KOPT-K1 (cell line): ENCODE results near the gene LRP4.
"Not testable (repeated sequence)": the region's sequence is repeated elsewhere in the genome, so short reads cannot be mapped to it uniquely, and the experiment has no call there.

Source experiments
- H3K27ac ChIP-seq: fragments of 200-600 bp; sonication (generic); 2 replicates; pipeline ENCODE4 v1.5.1; 2016; ENCODE audit warnings: antibody characterized with exemption, mild to moderate bottlenecking, low read depth, low read length; ENCODE audit not compliant: poor library complexity, severe bottlenecking
- H3K36me3 ChIP-seq: fragments of 200-600 bp; sonication (generic); 2 replicates; pipeline ENCODE4 v1.5.1; 2017; ENCODE audit warnings: antibody characterized with exemption, mild to moderate bottlenecking, low read length, moderate library complexity; ENCODE audit not compliant: insufficient read depth
- H3K9me3 ChIP-seq: fragments of 200-600 bp; sonication (generic); 2 replicates; pipeline ENCODE4 v1.5.1; 2017; ENCODE audit warnings: antibody characterized with exemption, low read length, mild to moderate bottlenecking; ENCODE audit not compliant: insufficient read depth, poor library complexity, severe bottlenecking

Gene LRP4, protein sequence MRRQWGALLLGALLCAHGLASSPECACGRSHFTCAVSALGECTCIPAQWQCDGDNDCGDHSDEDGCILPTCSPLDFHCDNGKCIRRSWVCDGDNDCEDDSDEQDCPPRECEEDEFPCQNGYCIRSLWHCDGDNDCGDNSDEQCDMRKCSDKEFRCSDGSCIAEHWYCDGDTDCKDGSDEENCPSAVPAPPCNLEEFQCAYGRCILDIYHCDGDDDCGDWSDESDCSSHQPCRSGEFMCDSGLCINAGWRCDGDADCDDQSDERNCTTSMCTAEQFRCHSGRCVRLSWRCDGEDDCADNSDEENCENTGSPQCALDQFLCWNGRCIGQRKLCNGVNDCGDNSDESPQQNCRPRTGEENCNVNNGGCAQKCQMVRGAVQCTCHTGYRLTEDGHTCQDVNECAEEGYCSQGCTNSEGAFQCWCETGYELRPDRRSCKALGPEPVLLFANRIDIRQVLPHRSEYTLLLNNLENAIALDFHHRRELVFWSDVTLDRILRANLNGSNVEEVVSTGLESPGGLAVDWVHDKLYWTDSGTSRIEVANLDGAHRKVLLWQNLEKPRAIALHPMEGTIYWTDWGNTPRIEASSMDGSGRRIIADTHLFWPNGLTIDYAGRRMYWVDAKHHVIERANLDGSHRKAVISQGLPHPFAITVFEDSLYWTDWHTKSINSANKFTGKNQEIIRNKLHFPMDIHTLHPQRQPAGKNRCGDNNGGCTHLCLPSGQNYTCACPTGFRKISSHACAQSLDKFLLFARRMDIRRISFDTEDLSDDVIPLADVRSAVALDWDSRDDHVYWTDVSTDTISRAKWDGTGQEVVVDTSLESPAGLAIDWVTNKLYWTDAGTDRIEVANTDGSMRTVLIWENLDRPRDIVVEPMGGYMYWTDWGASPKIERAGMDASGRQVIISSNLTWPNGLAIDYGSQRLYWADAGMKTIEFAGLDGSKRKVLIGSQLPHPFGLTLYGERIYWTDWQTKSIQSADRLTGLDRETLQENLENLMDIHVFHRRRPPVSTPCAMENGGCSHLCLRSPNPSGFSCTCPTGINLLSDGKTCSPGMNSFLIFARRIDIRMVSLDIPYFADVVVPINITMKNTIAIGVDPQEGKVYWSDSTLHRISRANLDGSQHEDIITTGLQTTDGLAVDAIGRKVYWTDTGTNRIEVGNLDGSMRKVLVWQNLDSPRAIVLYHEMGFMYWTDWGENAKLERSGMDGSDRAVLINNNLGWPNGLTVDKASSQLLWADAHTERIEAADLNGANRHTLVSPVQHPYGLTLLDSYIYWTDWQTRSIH (N-terminal part only)

DNA sequence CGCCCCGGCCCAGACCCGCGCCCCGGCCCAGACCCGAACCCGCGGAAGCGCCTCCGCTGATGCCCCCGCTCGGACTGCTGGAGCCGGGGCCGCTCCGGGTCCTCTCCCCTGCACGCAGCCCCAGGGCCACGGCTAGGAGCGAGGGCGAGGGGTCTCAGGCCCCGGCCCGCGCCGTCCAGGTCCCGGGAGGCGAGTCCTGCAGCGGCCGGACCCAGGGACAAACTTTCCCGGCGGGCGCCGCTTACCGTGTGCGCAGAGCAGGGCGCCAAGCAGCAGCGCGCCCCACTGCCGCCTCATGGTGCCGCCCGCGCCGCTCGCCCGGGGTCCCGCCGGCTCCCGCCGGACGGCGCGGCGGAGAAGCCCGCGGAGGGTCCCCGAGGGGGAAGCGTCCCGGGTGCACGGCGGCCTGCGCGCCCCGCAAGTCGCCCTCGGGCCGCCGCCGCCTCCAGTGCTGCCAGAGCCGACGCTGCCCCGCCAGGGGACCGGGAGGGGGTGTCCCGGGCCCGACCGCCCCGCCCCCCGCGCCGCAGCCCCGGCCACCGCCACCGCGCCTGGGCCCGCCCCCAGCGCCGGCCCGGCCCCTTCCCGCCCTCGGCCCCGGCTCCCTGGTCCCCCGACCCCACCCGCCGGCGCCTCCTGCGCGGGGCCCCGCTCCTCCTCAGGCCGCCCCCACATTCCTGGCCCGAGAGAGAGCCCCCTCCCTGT lies at the start of gene LRP4:
TSS of gene LRP4 (minus strand) at position 468 of the 705 bp plus-strand sequence. CDS start at position 297, 171 bp downstream.
- Histone ChIP-seq H3K27ac (no peak within 1 kb of the TSS), H3K9me3 (no peaks in the 10 kb centered on the region)

DNA sequence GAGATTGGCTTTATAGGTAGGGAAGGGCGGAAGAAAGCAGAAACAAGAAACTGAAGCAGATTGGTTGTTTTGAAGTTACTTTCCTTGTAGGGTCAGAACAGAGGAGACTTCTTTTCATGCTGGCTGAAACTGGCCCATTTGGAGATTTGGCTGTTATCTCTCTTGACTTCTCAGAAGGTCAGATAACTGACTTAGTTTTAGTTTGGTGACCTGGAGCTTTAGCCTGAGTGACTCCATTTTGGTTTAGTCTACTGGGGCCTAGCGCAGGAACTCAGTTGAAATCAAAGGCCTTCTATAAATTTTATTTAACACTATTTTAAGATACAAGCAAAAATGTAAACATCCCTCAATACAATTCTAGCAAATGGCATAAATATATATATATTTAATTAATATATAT lies 49.6 kb upstream of the LRP4 start:
- Histone ChIP-seq H3K27ac (no peak overlapping the region), H3K36me3 (no peaks in the 10 kb centered on the region), H3K9me3 (no peaks in the 10 kb centered on the region)

More for the DNA sequence above, at the start of gene LRP4:
- no peaks in the 10 kb centered on the region for H3K36me3 ChIP-seq

DNA sequence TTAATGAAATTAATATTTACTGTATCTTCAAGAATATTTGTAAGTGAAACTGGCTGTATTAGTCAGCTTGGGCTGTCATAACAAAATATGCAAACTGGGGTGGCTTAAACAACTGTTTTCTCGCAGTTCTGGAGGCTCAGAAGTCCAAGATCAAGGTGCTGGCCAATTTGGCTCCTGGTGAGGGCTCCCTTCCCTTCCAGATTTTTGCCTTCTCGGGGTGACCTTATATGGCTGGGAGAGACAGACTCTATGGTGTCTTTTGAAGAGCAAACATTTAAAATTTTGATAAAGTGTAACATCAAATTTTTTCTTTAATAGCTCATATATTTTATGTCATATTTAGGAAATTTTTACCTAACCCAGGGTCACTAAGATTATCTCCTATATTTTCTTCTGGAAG lies 48.4 kb upstream of the LRP4 start:
- Histone ChIP-seq H3K27ac (no peak overlapping the region), H3K9me3 (no peaks in the 10 kb centered on the region), H3K36me3 (no peaks in the 10 kb centered on the region)

DNA sequence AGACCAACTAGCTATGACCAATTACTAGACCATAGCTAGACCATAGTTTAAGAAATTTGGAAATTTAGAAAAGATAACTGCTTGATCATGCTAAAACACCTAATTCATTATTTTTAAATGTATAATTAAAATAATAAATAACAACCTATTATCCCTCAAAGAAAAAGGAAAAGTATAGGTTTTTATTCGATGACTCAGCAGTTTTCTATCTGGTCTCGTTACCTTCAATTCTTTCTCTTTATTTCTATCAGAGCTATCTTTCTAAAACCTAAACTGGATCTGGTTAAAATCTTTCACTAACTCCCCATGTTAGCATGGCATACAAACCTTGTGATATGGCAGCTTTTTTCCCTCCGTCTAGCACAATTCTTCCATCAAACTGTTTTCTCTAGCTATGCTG lies 45.5 kb upstream of the LRP4 start:
- peaks cover 7% of the 10 kb centered on the region; the same call in 1 of the 2 replicates for H3K36me3 ChIP-seq
- H3K9me3 ChIP-seq: peaks cover 23% of the 10 kb centered on the region
- no peak overlapping the region for H3K27ac ChIP-seq

DNA sequence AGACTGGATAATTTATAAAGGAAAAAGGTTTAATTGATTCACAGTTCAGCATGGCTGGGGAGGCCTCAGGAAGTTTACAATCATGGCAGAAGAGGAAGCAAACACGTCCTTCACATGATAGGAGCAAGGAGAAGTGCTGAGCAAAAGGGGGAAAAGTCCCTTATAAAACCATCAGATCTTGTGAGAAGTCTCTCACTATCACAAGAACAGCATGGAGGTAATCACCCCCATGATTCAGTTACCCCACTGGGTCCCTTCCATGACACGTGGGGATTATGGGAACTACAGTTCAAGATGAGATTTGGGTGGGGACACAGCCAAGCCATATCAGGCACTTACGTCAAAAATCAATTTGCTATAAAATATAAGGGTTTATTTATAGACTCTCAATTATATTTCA lies 43.5 kb upstream of the LRP4 start:
- Histone ChIP-seq H3K9me3 (peaks cover 27% of the 10 kb centered on the region), H3K36me3 (peaks cover 12% of the 10 kb centered on the region; the same call in 1 of the 2 replicates)
- not testable (repeated sequence) for H3K27ac ChIP-seq

DNA sequence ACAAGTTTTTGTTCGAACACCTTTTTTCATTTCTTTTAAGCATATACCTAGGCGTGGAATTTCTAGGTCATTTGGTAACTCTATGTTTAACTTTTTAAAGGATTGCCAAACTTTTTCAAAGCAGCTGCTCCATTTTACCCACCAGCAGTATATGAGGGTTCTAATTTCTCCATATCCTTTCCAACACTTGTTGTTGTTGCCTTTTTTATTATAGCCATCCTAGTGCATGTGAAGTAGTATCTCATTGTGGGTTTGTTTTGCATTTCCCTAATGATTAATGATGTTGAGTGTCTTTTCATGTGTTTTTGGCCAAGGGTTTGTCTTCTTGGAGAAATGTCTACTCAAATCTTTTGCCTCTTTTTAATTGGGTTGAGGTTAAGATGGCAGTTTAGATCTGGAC lies 42.7 kb upstream of the LRP4 start:
- Histone ChIP-seq H3K9me3 (peaks cover 27% of the 10 kb centered on the region), H3K36me3 (peaks cover 12% of the 10 kb centered on the region; the same call in 1 of the 2 replicates)

DNA sequence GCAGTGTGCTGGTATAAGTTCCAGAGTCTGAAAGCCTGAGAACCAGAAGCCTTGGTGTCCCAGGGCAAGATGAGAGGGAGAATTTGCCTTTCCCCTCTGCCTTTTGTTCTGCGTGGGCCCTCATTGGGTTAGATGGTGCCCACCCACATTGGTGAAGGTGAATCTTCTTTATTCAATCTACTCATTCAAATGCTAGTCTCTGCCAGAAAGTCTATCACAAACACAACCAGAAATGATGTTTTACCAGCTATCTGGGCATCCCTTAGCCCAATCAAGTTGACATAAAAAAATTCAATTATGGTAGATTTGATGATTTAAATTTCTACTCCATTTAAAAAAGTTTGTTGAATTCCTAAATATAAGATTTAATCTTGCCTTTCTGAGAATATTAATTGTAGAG lies 40.4 kb upstream of the LRP4 start:
- peaks cover 18% of the 10 kb centered on the region; the same call in 1 of the 2 replicates for H3K36me3 ChIP-seq
- H3K27ac ChIP-seq: no peak overlapping the region
- peaks cover 27% of the 10 kb centered on the region for H3K9me3 ChIP-seq

More for the DNA sequence above, 42.7 kb upstream of the LRP4 start:
- H3K27ac ChIP-seq: no peak overlapping the region

DNA sequence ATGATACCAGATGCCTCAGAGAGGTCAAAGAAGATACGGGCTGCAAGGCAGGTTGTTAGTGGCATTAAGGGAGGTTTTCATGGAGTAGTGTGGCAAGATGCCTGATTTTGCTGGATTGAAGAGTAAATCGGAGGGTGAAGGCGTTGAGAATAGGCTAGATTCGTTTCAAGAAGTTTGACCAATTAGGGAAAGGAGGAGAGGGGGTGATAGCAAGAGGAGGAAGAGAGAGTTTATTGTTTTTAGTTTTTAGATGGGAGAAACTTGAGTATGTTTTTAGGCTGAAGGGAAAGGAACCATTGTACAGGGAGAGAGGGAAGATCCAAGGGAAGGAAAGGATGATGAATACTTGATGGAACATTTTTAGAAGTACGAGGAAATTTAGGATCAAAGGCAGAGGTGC lies 34.7 kb upstream of the LRP4 start:
- Histone ChIP-seq H3K9me3 (no peaks in the 10 kb centered on the region), H3K36me3 (peaks cover 6% of the 10 kb centered on the region; the same call in 1 of the 2 replicates), H3K27ac (no peak overlapping the region)

DNA sequence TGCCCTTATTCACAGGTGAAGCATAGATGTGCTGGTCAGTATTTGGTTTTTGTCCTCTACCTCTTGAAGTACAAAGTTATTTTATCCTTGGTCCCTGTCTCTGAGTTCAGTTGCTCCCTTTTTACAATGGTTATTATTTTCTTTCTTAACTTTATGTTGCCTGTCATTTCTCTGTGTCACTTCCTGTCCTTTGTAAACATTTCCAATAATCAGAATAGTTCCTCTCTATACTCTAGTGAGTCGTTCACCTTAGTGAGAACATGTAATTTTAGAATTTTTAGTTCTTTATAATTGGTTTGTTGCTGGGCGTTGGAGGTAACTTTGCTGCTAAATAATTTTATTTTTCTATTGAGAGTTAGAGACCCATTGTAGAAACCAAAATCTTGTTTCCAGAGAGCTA lies 34.2 kb upstream of the LRP4 start:
- no peaks in the 10 kb centered on the region for H3K9me3 ChIP-seq
- no peak overlapping the region for H3K27ac ChIP-seq
- H3K36me3 ChIP-seq: peaks cover 6% of the 10 kb centered on the region; the same call in 1 of the 2 replicates

DNA sequence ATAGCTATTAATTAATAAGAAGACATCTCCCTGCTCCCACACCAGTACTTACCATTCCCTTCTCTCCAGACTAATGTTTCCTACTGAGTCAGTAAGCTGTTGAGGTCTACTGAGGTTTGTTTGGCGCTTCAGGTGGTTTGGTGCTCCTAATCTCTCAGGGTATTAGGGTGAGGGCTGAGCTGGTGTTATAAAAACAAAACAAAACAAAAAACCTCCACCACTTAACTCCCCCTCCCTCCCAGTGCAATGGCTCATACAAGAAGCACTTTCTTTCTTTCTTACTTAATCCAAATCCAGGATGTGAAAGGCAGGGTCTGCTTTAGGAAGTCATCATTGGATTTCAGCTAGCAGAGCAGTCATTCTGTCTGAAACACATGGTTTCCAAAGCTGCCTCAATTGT lies 33.5 kb upstream of the LRP4 start:
- Histone ChIP-seq H3K36me3 (peaks cover 6% of the 10 kb centered on the region; the same call in 1 of the 2 replicates), H3K27ac (no peak overlapping the region), H3K9me3 (no peaks in the 10 kb centered on the region)

DNA sequence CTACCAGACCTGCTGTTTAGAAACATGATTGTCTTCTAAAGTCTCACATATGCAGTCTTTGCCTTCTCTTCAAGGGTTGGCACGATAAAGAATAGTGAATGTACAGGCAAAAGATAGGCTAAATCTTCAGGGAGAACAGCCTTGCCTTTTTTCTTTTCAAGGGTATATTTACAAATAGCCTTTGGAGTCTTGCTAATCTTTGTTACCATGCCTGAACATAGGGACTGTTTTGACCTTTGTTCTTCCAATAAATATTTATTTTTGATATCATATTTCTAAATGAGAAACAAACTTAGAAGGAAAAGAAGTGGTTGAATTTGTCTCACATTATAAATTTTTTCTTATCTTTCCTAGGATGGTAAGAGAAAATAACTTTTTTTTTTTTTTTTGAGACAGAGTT lies 30.9 kb upstream of the LRP4 start:
- H3K9me3 ChIP-seq: no peaks in the 10 kb centered on the region
- no peaks in the 10 kb centered on the region for H3K36me3 ChIP-seq
- H3K27ac ChIP-seq: no peak overlapping the region

DNA sequence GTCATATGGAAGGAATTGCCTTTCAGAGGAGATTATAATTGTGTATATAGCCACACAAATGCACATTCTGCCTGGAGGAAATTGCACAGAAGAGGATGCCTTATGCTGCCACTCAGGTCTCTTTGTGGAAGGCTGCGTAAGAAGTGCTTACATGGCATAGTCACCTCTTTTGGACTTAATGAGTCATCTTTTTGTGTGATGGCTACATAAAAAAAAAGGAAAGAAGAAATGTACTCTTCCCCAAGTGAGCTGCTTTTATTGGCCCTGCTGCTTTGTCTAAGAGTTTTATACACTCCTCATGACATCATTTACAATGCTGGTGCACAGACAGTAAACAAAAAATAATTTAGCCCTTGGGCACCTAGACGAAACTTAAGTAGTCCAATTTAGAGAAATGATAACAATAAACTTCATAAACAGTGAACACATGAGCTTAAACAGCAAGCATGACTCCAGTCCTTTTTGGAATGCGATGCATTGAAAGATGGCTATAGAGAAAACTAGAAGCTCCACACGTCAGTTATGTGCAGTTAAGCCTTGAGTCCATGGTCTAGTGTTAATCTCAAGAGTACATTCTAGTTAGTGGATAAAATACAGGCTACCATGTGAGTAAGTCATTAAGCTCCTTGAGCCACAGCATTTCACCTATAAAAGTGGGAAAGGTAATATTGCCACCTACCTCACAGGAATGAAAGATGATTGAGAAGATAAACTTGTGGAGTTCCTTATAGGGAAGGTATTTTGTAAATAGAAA lies 30.2 kb upstream of the LRP4 start:
- H3K9me3 ChIP-seq: no peaks in the 10 kb centered on the region
- no peak overlapping the region for H3K27ac ChIP-seq
- H3K36me3 ChIP-seq: no peaks in the 10 kb centered on the region

DNA sequence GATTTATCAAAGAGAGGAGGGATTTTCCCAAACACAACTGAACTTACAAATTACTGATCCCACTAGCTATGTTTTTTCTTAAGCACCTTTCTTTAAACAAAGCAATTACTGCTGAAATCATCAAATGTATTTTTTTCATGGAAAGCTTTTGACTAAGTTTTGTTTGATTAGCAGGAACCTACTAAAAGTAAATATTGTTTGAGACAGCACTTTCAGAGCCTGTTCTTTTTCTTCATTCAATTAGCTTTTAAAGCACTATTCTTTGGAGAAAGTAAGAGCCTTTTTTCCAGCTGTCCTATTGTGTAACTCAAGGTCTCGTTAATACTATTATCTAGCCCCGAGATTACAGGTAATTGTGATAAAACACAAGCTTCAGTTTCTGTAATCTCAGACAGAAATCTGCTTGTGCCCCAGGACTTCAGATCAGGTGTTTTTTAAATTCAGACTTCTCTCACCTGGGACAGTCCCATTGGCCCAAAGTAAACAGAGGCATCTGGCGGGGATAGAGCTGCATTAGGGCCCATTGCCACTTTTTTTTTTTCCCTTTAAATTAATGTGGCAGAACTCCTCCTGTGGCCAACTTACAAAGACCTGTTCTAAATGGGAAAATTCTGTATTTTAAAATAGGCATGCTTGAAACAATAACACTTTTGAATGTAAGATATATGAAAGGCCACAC lies 29.2 kb upstream of the LRP4 start:
- no peaks in the 10 kb centered on the region for H3K9me3 ChIP-seq
- H3K27ac ChIP-seq: no peak overlapping the region
- no peaks in the 10 kb centered on the region for H3K36me3 ChIP-seq
